H1 (cell line): ENCODE data around the gene PIGA. TPM values are rescaled to one million over a fixed set of nuclear protein-coding genes. Genes with fewer than 3 reads are reported as not detected.

ENCODE experiments used
- ASH2L ChIP-seq: fragments of 200-600, 300-600 bp; sonication (generic); IDR thresholded peaks from one replicate; pipeline ENCODE4 v1.7.1; 2017; ENCODE audit warnings: low read length
- EP300 ChIP-seq, 2 experiments: IDR thresholded peaks; 1 replicate in 1 of 2; 2 replicates in 1 of 2; pipeline ENCODE4 v1.6.1; 2011 to 2012; ENCODE audit warnings: low read depth in 2 of 2, low read length in 2 of 2, mild to moderate bottlenecking in 2 of 2, borderline replicate concordance in 1 of 2, inconsistent platforms in 1 of 2, moderate library complexity in 1 of 2
- HDAC6 ChIP-seq: IDR thresholded peaks from one replicate; pipeline ENCODE4 v1.7.1; 2012; ENCODE audit warnings: low read depth, mild to moderate bottlenecking, inconsistent platforms, low read length, moderate library complexity
- SUZ12 ChIP-seq: fragments of 200-600 bp; sonication (generic); IDR thresholded peaks from 2 replicates; pipeline ENCODE4 v1.6.1; 2012; ENCODE audit warnings: mild to moderate bottlenecking, inconsistent platforms, low read length, moderate library complexity, mixed read lengths
- polyA plus RNA-seq, 7 experiments: library from polyadenylated mRNA; depleted of rRNA in 3 of 7; stranded (reverse) in 5 of 7; unstranded in 2 of 7; fragments of >200 nt in 5 of 7; fragments of 200-250 nt in 2 of 7; gene quantifications; 1 replicate in 5 of 7; 2 replicates in 1 of 7; 4 replicates in 1 of 7; pipeline versions ENCODE4 v1.2.1 to v1.2.3, GENCODE V29; 2011 to 2013; ENCODE audit warnings: missing spikeins in 2 of 7, mixed read lengths in 2 of 7
- total RNA-seq: library from RNA; stranded (reverse); fragmentation: NEBNext Ultra II Directional; extraction: Animal tissue kit (Norgen Biotek cat#: 25700); gene quantifications from 2 replicates; pipeline ENCODE4 v1.2.1, GENCODE V29; 2021
- TF ChIP-seq, protein P1 (sequence below): fragments of 300-600 bp; sonication (generic); IDR thresholded peaks from 2 replicates; pipeline ENCODE4 v1.7.1; 2012; ENCODE audit warnings: low read length, moderate library complexity, mild to moderate bottlenecking, inconsistent platforms; ENCODE audit not compliant: insufficient replicate concordance

The PIGA gene
- total and polyA plus RNA-seq, 2 of the 8 experiments (the other 6 are each of a cell fraction or from before 2014, with no cell fraction given) = 5.0 to 13.4 TPM

DNA sequence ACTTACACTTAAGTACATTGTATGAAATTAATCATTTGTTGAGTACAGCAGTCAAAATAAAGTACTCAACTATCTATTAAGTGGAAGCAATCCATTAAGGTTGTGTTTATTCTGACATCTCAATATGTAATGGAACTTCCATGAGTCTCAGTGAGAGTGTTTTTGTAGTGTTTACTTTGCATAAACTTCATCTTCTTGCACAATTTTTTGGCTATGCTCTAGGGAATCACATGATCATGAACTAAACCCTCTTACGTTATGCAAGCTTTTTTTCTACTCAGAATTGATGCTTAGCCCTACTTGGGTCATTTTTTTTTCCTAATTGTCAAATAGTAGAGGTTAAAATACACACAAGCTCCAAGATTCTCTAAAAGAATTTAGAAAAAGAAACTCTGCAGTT lies 21.1 kb upstream of the PIGA start (continued):
- TF ChIP-seq EP300 (IDR thresholded peaks at IDR 0.05; ENCODE audit: borderline replicate concordance in 1 of 2, low read depth in 2 of 2, low read length in 2 of 2) (no peak), SUZ12 (no peak), HDAC6 (no peak), ASH2L (no peak)
- TF ChIP-seq, protein P1, sequence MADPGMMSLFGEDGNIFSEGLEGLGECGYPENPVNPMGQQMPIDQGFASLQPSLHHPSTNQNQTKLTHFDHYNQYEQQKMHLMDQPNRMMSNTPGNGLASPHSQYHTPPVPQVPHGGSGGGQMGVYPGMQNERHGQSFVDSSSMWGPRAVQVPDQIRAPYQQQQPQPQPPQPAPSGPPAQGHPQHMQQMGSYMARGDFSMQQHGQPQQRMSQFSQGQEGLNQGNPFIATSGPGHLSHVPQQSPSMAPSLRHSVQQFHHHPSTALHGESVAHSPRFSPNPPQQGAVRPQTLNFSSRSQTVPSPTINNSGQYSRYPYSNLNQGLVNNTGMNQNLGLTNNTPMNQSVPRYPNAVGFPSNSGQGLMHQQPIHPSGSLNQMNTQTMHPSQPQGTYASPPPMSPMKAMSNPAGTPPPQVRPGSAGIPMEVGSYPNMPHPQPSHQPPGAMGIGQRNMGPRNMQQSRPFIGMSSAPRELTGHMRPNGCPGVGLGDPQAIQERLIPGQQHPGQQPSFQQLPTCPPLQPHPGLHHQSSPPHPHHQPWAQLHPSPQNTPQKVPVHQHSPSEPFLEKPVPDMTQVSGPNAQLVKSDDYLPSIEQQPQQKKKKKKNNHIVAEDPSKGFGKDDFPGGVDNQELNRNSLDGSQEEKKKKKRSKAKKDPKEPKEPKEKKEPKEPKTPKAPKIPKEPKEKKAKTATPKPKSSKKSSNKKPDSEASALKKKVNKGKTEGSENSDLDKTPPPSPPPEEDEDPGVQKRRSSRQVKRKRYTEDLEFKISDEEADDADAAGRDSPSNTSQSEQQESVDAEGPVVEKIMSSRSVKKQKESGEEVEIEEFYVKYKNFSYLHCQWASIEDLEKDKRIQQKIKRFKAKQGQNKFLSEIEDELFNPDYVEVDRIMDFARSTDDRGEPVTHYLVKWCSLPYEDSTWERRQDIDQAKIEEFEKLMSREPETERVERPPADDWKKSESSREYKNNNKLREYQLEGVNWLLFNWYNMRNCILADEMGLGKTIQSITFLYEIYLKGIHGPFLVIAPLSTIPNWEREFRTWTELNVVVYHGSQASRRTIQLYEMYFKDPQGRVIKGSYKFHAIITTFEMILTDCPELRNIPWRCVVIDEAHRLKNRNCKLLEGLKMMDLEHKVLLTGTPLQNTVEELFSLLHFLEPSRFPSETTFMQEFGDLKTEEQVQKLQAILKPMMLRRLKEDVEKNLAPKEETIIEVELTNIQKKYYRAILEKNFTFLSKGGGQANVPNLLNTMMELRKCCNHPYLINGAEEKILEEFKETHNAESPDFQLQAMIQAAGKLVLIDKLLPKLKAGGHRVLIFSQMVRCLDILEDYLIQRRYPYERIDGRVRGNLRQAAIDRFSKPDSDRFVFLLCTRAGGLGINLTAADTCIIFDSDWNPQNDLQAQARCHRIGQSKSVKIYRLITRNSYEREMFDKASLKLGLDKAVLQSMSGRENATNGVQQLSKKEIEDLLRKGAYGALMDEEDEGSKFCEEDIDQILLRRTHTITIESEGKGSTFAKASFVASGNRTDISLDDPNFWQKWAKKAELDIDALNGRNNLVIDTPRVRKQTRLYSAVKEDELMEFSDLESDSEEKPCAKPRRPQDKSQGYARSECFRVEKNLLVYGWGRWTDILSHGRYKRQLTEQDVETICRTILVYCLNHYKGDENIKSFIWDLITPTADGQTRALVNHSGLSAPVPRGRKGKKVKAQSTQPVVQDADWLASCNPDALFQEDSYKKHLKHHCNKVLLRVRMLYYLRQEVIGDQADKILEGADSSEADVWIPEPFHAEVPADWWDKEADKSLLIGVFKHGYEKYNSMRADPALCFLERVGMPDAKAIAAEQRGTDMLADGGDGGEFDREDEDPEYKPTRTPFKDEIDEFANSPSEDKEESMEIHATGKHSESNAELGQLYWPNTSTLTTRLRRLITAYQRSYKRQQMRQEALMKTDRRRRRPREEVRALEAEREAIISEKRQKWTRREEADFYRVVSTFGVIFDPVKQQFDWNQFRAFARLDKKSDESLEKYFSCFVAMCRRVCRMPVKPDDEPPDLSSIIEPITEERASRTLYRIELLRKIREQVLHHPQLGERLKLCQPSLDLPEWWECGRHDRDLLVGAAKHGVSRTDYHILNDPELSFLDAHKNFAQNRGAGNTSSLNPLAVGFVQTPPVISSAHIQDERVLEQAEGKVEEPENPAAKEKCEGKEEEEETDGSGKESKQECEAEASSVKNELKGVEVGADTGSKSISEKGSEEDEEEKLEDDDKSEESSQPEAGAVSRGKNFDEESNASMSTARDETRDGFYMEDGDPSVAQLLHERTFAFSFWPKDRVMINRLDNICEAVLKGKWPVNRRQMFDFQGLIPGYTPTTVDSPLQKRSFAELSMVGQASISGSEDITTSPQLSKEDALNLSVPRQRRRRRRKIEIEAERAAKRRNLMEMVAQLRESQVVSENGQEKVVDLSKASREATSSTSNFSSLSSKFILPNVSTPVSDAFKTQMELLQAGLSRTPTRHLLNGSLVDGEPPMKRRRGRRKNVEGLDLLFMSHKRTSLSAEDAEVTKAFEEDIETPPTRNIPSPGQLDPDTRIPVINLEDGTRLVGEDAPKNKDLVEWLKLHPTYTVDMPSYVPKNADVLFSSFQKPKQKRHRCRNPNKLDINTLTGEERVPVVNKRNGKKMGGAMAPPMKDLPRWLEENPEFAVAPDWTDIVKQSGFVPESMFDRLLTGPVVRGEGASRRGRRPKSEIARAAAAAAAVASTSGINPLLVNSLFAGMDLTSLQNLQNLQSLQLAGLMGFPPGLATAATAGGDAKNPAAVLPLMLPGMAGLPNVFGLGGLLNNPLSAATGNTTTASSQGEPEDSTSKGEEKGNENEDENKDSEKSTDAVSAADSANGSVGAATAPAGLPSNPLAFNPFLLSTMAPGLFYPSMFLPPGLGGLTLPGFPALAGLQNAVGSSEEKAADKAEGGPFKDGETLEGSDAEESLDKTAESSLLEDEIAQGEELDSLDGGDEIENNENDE = no peak
